Keratinocyte (primary cell): ENCODE measurements around the gene KLHL35. TPM values are rescaled to one million over a fixed set of nuclear protein-coding genes. Genes with fewer than 3 reads are reported as not detected.

Experiments used
- DNase-seq: peaks from one replicate; pipeline ENCODE4 v3.0.0-alpha.2; 2011; ENCODE audit warnings: low read depth, missing footprints, low spot score
- FAIRE-seq: peaks from 2 replicates; lab custom pipeline; 2011; peaks lifted over from hg19 to GRCh38; lab: Jason Lieb, UNC
- H2AFZ ChIP-seq: 2 replicates; pipeline ENCODE4 v1.6.0; 2012; ENCODE audit warnings: low read length, control low read depth, inconsistent platforms; ENCODE audit not compliant: control insufficient read depth
- H3K27ac ChIP-seq: 2 replicates; pipeline ENCODE4 v1.5.1; 2011; ENCODE audit warnings: low read length; ENCODE audit not compliant: control insufficient read depth, insufficient read depth
- H3K27me3 ChIP-seq: 3 replicates; pipeline ENCODE4 v1.6.0; 2011; ENCODE audit warnings: low read length; ENCODE audit not compliant: control insufficient read depth, insufficient read depth; ENCODE audit errors: extremely low read depth
- H3K36me3 ChIP-seq, 2 experiments: 2 replicates in 1 of 2; 3 replicates in 1 of 2; pipeline ENCODE4 v1.5.1; 2011; ENCODE audit warnings: low read length in 2 of 2, mild to moderate bottlenecking in 1 of 2; ENCODE audit not compliant: control insufficient read depth in 2 of 2, insufficient read depth in 2 of 2; ENCODE audit errors: extremely low read depth in 1 of 2
- H3K4me1 ChIP-seq: 3 replicates; pipeline ENCODE4 v1.5.1; 2011; ENCODE audit warnings: low read length; ENCODE audit not compliant: control insufficient read depth, insufficient read depth; ENCODE audit errors: extremely low read depth
- H3K4me2 ChIP-seq: 3 replicates; pipeline ENCODE4 v1.6.0; 2011; ENCODE audit warnings: low read depth, low read length; ENCODE audit not compliant: control insufficient read depth, insufficient read depth; ENCODE audit errors: extremely low read depth
- H3K4me3 ChIP-seq, 3 experiments: fragments of 200-600 bp in 1 of 3; sonication (generic) in 1 of 3; 2 replicates in 2 of 3; 3 replicates in 1 of 3; pipeline ENCODE4 v1.5.1; 2011 to 2016; ENCODE audit warnings: low read length in 3 of 3, mild to moderate bottlenecking in 3 of 3, control low read depth in 2 of 3, inconsistent platforms in 1 of 3, low read depth in 1 of 3, mixed read lengths in 1 of 3, mixed run types in 1 of 3, moderate library complexity in 1 of 3; ENCODE audit not compliant: control insufficient read depth in 2 of 3, insufficient read depth in 2 of 3; ENCODE audit errors: extremely low read depth in 1 of 3
- H3K79me2 ChIP-seq: 2 replicates; pipeline ENCODE4 v1.6.0; 2012; ENCODE audit warnings: low read length; ENCODE audit not compliant: control insufficient read depth, insufficient read depth
- H3K9ac ChIP-seq: 3 replicates; pipeline ENCODE4 v1.6.0; 2011; ENCODE audit warnings: low read length; ENCODE audit not compliant: control insufficient read depth, insufficient read depth; ENCODE audit errors: extremely low read depth
- H3K9me1 ChIP-seq: 3 replicates; pipeline ENCODE4 v1.6.0; 2011; ENCODE audit warnings: low read length; ENCODE audit not compliant: control insufficient read depth, insufficient read depth; ENCODE audit errors: extremely low read depth
- H3K9me3 ChIP-seq: 2 replicates; pipeline ENCODE4 v1.5.1; 2012; ENCODE audit warnings: low read depth, low read length; ENCODE audit not compliant: control insufficient read depth
- H4K20me1 ChIP-seq: 3 replicates; pipeline ENCODE4 v1.6.0; 2011; ENCODE audit warnings: low read length; ENCODE audit not compliant: control insufficient read depth, insufficient read depth; ENCODE audit errors: extremely low read depth
- EZH2 ChIP-seq: IDR thresholded peaks from one replicate; pipeline ENCODE4 v1.6.1; 2012; ENCODE audit warnings: inconsistent platforms, mild to moderate bottlenecking, low read length, moderate library complexity
- dilution Hi-C: fragments of 300-500 bp; cut with MboI; formaldehyde crosslinking; loops from one replicate; pipeline ENCODE4 v1.7.0; 2020; ENCODE audit warnings: low sequenced_read_pairs; ENCODE audit not compliant: extremely low pct_ligation_motif_present
- polyA plus RNA-seq, 5 experiments: library from polyadenylated mRNA; depleted of rRNA in 3 of 5; stranded (reverse) in 3 of 5; stranded (forward) in 1 of 5; unstranded in 1 of 5; fragments of >200 nt; gene quantifications; 1 replicate in 1 of 5; 2 replicates in 3 of 5; 3 replicates in 1 of 5; pipeline versions ENCODE4 v1.2.1 to v1.2.3, GENCODE V29; 2011 to 2012; ENCODE audit warnings: missing spikeins in 2 of 5, low read depth in 1 of 5, low replicate concordance in 1 of 5
- TF ChIP-seq, protein P1 (sequence below), 3 experiments: IDR thresholded peaks in 1 of 3; conservative IDR thresholded peaks in 1 of 3; optimal IDR thresholded peaks in 1 of 3; 2 replicates in 2 of 3; 3 replicates in 1 of 3; pipeline versions ENCODE3 to v1.5.1; 2011; ENCODE audit warnings: low read length in 3 of 3, mild to moderate bottlenecking in 3 of 3, moderate library complexity in 2 of 3, control low read depth in 1 of 3, inconsistent platforms in 1 of 3; ENCODE audit not compliant: insufficient read depth in 2 of 3; ENCODE audit errors: extremely low read depth in 1 of 3

KLHL35 gene
- polyA plus RNA-seq, 1 donor (not counting 4 experiments of a cell fraction or from before 2014, with no cell fraction given) = 0.58 TPM

DNA sequence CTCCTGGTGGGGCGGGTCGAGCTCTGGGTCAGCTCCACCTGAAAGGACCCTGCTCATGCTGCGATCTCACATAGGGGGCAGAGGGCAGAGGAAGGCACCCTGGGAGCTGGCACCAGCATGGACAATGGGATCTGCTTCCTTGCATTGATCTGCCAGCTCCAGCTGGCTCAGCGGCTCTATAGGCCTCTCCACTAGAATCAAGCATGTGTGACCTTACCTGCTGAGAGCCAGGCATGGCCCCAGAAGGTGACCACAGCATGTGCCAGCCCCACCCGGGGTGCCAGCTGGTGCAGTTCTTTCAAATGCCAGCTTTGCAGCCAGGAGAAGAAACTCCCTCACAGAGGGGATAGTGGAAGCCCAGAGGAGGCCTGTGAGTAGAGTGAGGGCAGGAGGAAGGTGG is 22.0 kb upstream of the KLHL35 start:
- Histone ChIP-seq H3K4me3 (no peak overlapping the region), H2AFZ (no peak overlapping the region), H3K79me2 (no peaks in the 10 kb centered on the region), H3K9ac (no peak overlapping the region), H3K36me3 (no peaks in the 10 kb centered on the region), H3K4me1 (no peaks in the 10 kb centered on the region), H4K20me1 (no peaks in the 10 kb centered on the region), H3K4me2 (no peak overlapping the region), H3K27ac (no peak overlapping the region), H3K9me3 (no peaks in the 10 kb centered on the region), H3K27me3 (peaks cover 20% of the 10 kb centered on the region), H3K9me1 (no peaks in the 10 kb centered on the region)
- no peak for FAIRE-seq
- no peak for DNase-seq
- dilution Hi-C loops = no loop called here
- TF ChIP-seq, protein P1, sequence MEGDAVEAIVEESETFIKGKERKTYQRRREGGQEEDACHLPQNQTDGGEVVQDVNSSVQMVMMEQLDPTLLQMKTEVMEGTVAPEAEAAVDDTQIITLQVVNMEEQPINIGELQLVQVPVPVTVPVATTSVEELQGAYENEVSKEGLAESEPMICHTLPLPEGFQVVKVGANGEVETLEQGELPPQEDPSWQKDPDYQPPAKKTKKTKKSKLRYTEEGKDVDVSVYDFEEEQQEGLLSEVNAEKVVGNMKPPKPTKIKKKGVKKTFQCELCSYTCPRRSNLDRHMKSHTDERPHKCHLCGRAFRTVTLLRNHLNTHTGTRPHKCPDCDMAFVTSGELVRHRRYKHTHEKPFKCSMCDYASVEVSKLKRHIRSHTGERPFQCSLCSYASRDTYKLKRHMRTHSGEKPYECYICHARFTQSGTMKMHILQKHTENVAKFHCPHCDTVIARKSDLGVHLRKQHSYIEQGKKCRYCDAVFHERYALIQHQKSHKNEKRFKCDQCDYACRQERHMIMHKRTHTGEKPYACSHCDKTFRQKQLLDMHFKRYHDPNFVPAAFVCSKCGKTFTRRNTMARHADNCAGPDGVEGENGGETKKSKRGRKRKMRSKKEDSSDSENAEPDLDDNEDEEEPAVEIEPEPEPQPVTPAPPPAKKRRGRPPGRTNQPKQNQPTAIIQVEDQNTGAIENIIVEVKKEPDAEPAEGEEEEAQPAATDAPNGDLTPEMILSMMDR (optimal IDR thresholded peaks at IDR 0.05 in 1 of 3, IDR thresholded peaks at IDR 0.05 in 1 of 3, conservative IDR thresholded peaks at IDR 0.05 in 1 of 3; ENCODE audit: extremely low read depth in 1 of 3, insufficient read depth in 2 of 3, low read length in 3 of 3) = no peak
- no peak for TF ChIP-seq EZH2

DNA sequence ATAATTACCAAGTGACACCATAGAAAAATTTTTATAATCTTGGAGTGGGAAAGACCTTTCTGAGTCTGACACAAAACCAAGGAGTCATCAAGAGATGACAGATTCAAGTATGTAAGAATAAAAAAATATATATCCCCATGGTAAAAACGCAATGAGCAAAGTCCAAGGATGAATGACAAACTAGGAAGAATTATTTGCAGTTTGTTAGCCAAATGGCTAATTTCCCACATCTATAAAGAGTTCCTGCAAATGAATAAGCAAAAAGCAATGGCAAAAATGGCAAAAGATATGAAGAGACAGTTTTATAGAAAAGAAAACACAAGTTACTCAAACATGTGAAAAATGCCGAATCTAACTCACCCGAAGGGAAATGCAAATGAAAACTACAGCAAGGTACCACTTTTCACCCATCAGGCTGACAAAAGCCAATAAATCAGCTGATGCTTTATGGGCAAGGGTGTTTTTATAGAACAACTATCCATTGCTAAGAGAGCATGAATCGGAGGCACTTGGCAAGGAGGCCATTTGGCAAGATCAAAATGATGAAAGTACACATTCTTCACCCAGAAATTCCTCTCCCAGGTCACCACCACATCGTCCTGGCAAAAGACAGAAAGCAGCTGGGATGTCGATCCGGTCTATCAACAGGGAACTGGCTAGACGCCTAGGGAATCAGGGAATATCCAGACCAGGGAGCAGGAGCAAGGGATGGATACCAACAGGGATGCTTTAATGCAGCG is 21.1 kb upstream of the KLHL35 start:
- FAIRE-seq = no peak
- dilution Hi-C loops = no loop called here

More for the DNA sequence above, 21.1 kb upstream of the KLHL35 start:
- Histone ChIP-seq H3K9ac (no peak overlapping the region), H3K4me3 (no peak overlapping the region), H3K27ac (no peak overlapping the region), H3K27me3 (peaks cover 22% of the 10 kb centered on the region), H3K9me1 (no peaks in the 10 kb centered on the region), H2AFZ (no peak overlapping the region), H3K4me1 (no peaks in the 10 kb centered on the region), H4K20me1 (no peaks in the 10 kb centered on the region), H3K4me2 (no peak overlapping the region), H3K79me2 (no peaks in the 10 kb centered on the region), H3K9me3 (no peaks in the 10 kb centered on the region), H3K36me3 (no peaks in the 10 kb centered on the region)
- DNase-seq = no peak
- TF ChIP-seq, protein P1 (optimal IDR thresholded peaks at IDR 0.05 in 1 of 3, IDR thresholded peaks at IDR 0.05 in 1 of 3, conservative IDR thresholded peaks at IDR 0.05 in 1 of 3; ENCODE audit: extremely low read depth in 1 of 3, insufficient read depth in 2 of 3, low read length in 3 of 3) = no peak
- no peak for TF ChIP-seq EZH2
